Peyer's patch (tissue), 4 donors: ENCODE measurements around the gene MYO1H.
A peak's percentile ranks its signal among the peaks of the same experiment; 100 is the strongest.

ENCODE experiments used
- CTCF ChIP-seq, 6 experiments: fragments of 450-650 bp in 4 of 6; fragments of 200-600 bp in 2 of 6; sonication (generic) in 1 of 6; IDR thresholded peaks; one replicate each; pipeline ENCODE4 v1.5.1; 2017 to 2019; ENCODE audit warnings: antibody characterized with exemption in 6 of 6, mild to moderate bottlenecking in 3 of 6, moderate library complexity in 1 of 6
- POLR2A ChIP-seq, 2 donors: fragments of 450-650 bp; IDR thresholded peaks; one replicate each; pipeline ENCODE4 v1.5.1; 2017; ENCODE audit warnings: antibody characterized with exemption in 2 of 2, mild to moderate bottlenecking in 2 of 2, moderate library complexity in 2 of 2

- no peak for TF ChIP-seq POLR2A (IDR thresholded peaks at IDR 0.05)
- peak in 2 of 6 experiments; percentile 4 to 16 for TF ChIP-seq CTCF (IDR thresholded peaks at IDR 0.05)
These were observed 85.9 kb downstream of the MYO1H start for GRCh38 chr12:109433618-109434017.
